Measurements from ENCODE around the gene GAB3.

DNA sequence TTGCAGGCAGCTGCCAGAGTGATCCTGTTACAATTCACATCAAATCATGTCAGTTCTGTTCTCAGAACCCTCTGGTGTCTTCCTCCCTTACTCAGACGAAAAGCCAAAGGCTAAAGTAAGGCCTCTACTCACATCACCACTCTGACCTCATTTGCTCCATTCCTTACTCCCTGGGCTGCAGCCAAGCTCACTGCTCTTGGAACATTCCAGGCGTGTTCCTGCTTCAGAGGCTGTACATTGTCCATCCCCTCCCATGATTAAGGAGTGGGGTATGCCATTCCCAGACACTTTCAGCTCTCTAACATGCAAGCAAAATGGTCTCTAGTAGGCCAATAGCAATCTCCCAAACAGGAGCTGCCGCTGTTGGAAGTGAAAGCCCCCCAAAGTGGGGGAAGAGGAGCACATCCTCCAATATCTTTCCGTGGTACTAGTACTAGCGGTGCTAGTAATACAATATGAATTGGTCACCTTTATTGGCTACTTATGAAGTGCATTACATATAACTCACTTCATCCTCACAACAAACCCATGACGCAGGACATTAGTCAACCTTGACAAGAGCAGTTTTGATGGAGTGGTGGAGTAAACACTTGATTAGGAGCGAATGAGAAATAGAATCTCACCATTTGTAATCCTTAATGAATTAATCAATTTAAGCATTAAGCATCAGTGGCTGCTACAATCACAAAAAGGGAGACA lies 15.0 kb downstream of the GAB3 start:
- TF ChIP-seq RAD21 (conservative IDR thresholded peaks at IDR 0.05) (no peak), CTCF (IDR thresholded peaks at IDR 0.05; ENCODE audit: poor library complexity, severe bottlenecking) (no peak), EZH2 (IDR thresholded peaks at IDR 0.05; ENCODE audit: borderline replicate concordance, insufficient read depth, low read length, poor library complexity, severe bottlenecking) (no peak), EP300 (conservative IDR thresholded peaks at IDR 0.05; ENCODE audit: poor library complexity, severe bottlenecking) (no peak), POLR2AphosphoS5 (IDR thresholded peaks at IDR 0.05) (no peak), SMC3 (conservative IDR thresholded peaks at IDR 0.05; ENCODE audit: poor library complexity) (no peak)
- TF ChIP-seq, protein P1, sequence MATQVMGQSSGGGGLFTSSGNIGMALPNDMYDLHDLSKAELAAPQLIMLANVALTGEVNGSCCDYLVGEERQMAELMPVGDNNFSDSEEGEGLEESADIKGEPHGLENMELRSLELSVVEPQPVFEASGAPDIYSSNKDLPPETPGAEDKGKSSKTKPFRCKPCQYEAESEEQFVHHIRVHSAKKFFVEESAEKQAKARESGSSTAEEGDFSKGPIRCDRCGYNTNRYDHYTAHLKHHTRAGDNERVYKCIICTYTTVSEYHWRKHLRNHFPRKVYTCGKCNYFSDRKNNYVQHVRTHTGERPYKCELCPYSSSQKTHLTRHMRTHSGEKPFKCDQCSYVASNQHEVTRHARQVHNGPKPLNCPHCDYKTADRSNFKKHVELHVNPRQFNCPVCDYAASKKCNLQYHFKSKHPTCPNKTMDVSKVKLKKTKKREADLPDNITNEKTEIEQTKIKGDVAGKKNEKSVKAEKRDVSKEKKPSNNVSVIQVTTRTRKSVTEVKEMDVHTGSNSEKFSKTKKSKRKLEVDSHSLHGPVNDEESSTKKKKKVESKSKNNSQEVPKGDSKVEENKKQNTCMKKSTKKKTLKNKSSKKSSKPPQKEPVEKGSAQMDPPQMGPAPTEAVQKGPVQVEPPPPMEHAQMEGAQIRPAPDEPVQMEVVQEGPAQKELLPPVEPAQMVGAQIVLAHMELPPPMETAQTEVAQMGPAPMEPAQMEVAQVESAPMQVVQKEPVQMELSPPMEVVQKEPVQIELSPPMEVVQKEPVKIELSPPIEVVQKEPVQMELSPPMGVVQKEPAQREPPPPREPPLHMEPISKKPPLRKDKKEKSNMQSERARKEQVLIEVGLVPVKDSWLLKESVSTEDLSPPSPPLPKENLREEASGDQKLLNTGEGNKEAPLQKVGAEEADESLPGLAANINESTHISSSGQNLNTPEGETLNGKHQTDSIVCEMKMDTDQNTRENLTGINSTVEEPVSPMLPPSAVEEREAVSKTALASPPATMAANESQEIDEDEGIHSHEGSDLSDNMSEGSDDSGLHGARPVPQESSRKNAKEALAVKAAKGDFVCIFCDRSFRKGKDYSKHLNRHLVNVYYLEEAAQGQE (IDR thresholded peaks at IDR 0.05; ENCODE audit: borderline replicate concordance), result no peak
